Measurements from ENCODE around the gene NLK.

DNA sequence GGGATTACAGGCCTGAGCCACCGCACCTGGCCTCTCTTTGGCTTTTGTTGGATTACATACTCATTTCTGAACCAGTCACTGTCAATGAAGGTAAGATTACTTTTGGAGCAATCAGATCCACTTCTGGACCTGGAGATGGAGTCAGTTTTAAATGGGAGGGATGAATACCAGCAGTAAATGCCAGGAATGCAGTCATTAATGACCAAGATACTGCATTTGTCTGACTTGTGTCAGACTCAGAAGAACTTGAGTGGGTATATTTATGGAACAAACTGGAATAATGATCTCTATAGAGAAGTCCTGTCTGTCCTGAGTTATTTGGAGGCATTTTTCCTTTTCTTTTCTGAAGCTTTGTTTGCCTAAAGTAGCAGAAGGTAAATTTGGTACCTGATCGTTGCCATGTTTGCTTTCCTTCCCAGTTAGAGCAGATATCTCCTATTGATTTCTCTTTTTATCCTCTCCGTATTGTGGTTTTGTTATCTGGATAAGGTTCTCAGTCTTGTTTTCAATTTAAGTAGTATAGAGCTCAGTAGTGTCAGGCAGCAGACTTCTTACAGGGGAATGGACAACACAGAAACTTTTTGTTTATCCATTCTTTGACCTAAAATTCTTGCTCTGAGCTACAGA is 10.7 kb downstream of the NLK start:
- TF ChIP-seq, protein P1, sequence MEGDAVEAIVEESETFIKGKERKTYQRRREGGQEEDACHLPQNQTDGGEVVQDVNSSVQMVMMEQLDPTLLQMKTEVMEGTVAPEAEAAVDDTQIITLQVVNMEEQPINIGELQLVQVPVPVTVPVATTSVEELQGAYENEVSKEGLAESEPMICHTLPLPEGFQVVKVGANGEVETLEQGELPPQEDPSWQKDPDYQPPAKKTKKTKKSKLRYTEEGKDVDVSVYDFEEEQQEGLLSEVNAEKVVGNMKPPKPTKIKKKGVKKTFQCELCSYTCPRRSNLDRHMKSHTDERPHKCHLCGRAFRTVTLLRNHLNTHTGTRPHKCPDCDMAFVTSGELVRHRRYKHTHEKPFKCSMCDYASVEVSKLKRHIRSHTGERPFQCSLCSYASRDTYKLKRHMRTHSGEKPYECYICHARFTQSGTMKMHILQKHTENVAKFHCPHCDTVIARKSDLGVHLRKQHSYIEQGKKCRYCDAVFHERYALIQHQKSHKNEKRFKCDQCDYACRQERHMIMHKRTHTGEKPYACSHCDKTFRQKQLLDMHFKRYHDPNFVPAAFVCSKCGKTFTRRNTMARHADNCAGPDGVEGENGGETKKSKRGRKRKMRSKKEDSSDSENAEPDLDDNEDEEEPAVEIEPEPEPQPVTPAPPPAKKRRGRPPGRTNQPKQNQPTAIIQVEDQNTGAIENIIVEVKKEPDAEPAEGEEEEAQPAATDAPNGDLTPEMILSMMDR (conservative IDR thresholded peaks at IDR 0.05; ENCODE audit: low read length), result no peak
- no peak for TF ChIP-seq EZH2phosphoT487 (IDR thresholded peaks at IDR 0.05; ENCODE audit: borderline replicate concordance, low read depth, low read length)

All from OCI-LY7 (cell line).